Stomach (tissue), 9 donors: ENCODE data around the gene CFAP54. TPM values are rescaled to one million over a fixed set of nuclear protein-coding genes. Genes with fewer than 3 reads are reported as not detected.
A peak's percentile ranks its signal among the peaks of the same experiment; 100 is the strongest.

Experiments used
- DNase-seq, 2 donors: peaks; one replicate each; pipeline versions ENCODE4 v3.0.0 to v3.0.0-alpha.2; 2013 to 2019
- H3K27ac ChIP-seq, 5 donors: fragments of 200-600 bp in 4 of 5; sonication (generic) in 4 of 5; one replicate each; pipeline ENCODE4 v1.5.1; 2013 to 2019; ENCODE audit warnings: mild to moderate bottlenecking in 1 of 5, moderate library complexity in 1 of 5
- H3K27me3 ChIP-seq, 3 donors: fragments of 200-600 bp; sonication (generic); one replicate each; pipeline ENCODE4 v1.5.1; 2017 to 2019; ENCODE audit warnings: mixed run types in 1 of 3
- H3K36me3 ChIP-seq, 4 donors: fragments of 200-600 bp; sonication (generic); 1 replicate in 3 of 4; 2 replicates in 1 of 4; pipeline ENCODE4 v1.5.1; 2016 to 2019
- H3K4me1 ChIP-seq, 4 donors: fragments of 200-600 bp; sonication (generic); one replicate each; pipeline ENCODE4 v1.5.1; 2016 to 2019
- H3K4me3 ChIP-seq, 4 donors: fragments of 200-600 bp; sonication (generic) in 3 of 4; one replicate each; pipeline ENCODE4 v1.5.1; 2016 to 2019; ENCODE audit warnings: mild to moderate bottlenecking in 1 of 4
- H3K9me3 ChIP-seq, 4 donors: fragments of 200-600 bp; sonication (generic); one replicate each; pipeline ENCODE4 v1.5.1; 2016 to 2019
- CTCF ChIP-seq, 7 experiments: fragments of 450-650 bp in 4 of 7; fragments of 200-600 bp in 3 of 7; sonication (generic) in 3 of 7; IDR thresholded peaks; one replicate each; pipeline ENCODE4 v1.5.1; 2016 to 2019; ENCODE audit warnings: antibody characterized with exemption in 7 of 7, control low read depth in 2 of 7, mild to moderate bottlenecking in 1 of 7
- EP300 ChIP-seq: sonication (generic); formaldehyde crosslinking; IDR thresholded peaks from one replicate; pipeline ENCODE4 v1.6.1; 2017; ENCODE audit warnings: antibody characterized with exemption
- POLR2A ChIP-seq, 4 donors: fragments of 450-650 bp; IDR thresholded peaks; one replicate each; pipeline ENCODE4 v1.6.1; 2016; ENCODE audit warnings: antibody characterized with exemption in 4 of 4, control low read depth in 2 of 4, mild to moderate bottlenecking in 1 of 4, moderate library complexity in 1 of 4
- POLR2AphosphoS5 ChIP-seq, 3 donors: sonication (generic); formaldehyde crosslinking; IDR thresholded peaks; one replicate each; pipeline ENCODE4 v1.6.1; 2016; ENCODE audit warnings: antibody characterized with exemption in 3 of 3
- WGBS, 5 donors: extraction: QIAGEN DNeasy Blood & Tissue Kit in 3 of 5; methylation state at CpG; one replicate each; pipeline versions ENCODE4 v1.1.5 to v1.1.7; 2013 to 2018; 5-methylcytosine and 5-hydroxymethylcytosine counted together
- intact Hi-C: fragments of 100-400 bp; cut with DNase I; formaldehyde crosslinking; loops from one replicate; pipeline ENCODE4 v1.15.1; 2023; ENCODE audit warnings: low total_unique reads
- polyA plus RNA-seq, 3 donors: library from polyadenylated mRNA; stranded (reverse); fragments of 200-250 nt; gene quantifications; one replicate each; pipeline ENCODE4 v1.2.3, GENCODE V29; 2013
- total RNA-seq, 5 donors: library from RNA; depleted of rRNA; stranded (reverse); fragments of >200 nt; gene quantifications; one replicate each; pipeline versions ENCODE4 v1.1.0 to v1.2.3, GENCODE V29; 2014 to 2016
- donor health status: healthy with polysubstance abuse.
- donor health status: Bipolar disorder and iron deficiency.
- donor health status: healthy.

CFAP54 gene
- total and polyA plus RNA-seq, 8 donors = 0.08 to 36.6 (median 3.0) TPM; not detected in 2

GRCh38 chr12:96502949-96503532 is 13.7 kb downstream of the CFAP54 start:
- peaks cover 0 to 24% (median 7%) of the 10 kb centered on the region in 4 donors for H3K4me1 ChIP-seq
- WGBS, 5 donors = 88 to 96% (median 92%) methylated on average over 5 to 6 of the region's 6 CpGs
- DNase-seq = no peak
- H3K4me3 ChIP-seq = no peak overlapping the region
- intact Hi-C loops = no loop called here
- peak overlapping the region in 3 of 5 donors; percentile 9 to 40 (median 19) for H3K27ac ChIP-seq
- no peaks in the 10 kb centered on the region for H3K9me3 ChIP-seq
- H3K36me3 ChIP-seq = no peaks in the 10 kb centered on the region
- H3K27me3 ChIP-seq = no peaks in the 10 kb centered on the region
- TF ChIP-seq CTCF (IDR thresholded peaks at IDR 0.05) (no peak), POLR2AphosphoS5 (IDR thresholded peaks at IDR 0.05) (no peak), POLR2A (IDR thresholded peaks at IDR 0.05) (no peak), EP300 (no peak)

- H3K9me3 ChIP-seq = no peaks in the 10 kb centered on the region
- H3K27ac ChIP-seq = no peak overlapping the region
These were observed 14.6 kb downstream of the CFAP54 start for GRCh38 chr12:96503976-96504375.

GRCh38 chr12:96506776-96507175 is 17.4 kb downstream of the CFAP54 start:
- no peak overlapping the region for H3K4me3 ChIP-seq
- H3K27ac ChIP-seq = no peak overlapping the region
- H3K9me3 ChIP-seq = no peaks in the 10 kb centered on the region
- no peaks in the 10 kb centered on the region for H3K36me3 ChIP-seq
- no peak for TF ChIP-seq EP300
- no peak for TF ChIP-seq CTCF (IDR thresholded peaks at IDR 0.05)
- TF ChIP-seq POLR2AphosphoS5 (IDR thresholded peaks at IDR 0.05) = no peak
- TF ChIP-seq POLR2A (IDR thresholded peaks at IDR 0.05) = no peak
- DNase-seq = no peak
- 80 to 98% (median 94%) methylated on average over 1 of the region's 1 CpG for WGBS, 5 donors
- peaks cover 0 to 17% (median 4%) of the 10 kb centered on the region in 4 donors for H3K4me1 ChIP-seq
- no peaks in the 10 kb centered on the region for H3K27me3 ChIP-seq
- intact Hi-C loops = no loop called here

More at GRCh38 chr12:96503976-96504375, 14.6 kb downstream of the CFAP54 start:
- H3K4me3 ChIP-seq = no peak overlapping the region
- TF ChIP-seq CTCF (IDR thresholded peaks at IDR 0.05) (no peak), POLR2AphosphoS5 (IDR thresholded peaks at IDR 0.05) (no peak), EP300 (no peak), POLR2A (IDR thresholded peaks at IDR 0.05) (no peak)
- intact Hi-C loops = no loop called here
- H3K4me1 ChIP-seq = peaks cover 0 to 24% (median 7%) of the 10 kb centered on the region in 4 donors
- no peaks in the 10 kb centered on the region for H3K27me3 ChIP-seq
- DNase-seq = no peak
- H3K36me3 ChIP-seq = no peaks in the 10 kb centered on the region

GRCh38 chr12:96510306-96510764 is 21.0 kb downstream of the CFAP54 start:
- intact Hi-C loops = loop anchor here (5.0 to 10.0 kb wide), 2 partner anchors 296 to 453 kb away; no protein-coding TSS in a partner anchor
- peaks cover 0 to 16% (median 0%) of the 10 kb centered on the region in 4 donors for H3K4me1 ChIP-seq
- DNase-seq = peak in 1 of 2 donors; percentile 18
- 48 to 74% (median 61%) methylated on average over 3 of the region's 3 CpGs for WGBS, 5 donors
- no peaks in the 10 kb centered on the region for H3K9me3 ChIP-seq
- no peaks in the 10 kb centered on the region for H3K27me3 ChIP-seq
- H3K36me3 ChIP-seq = no peaks in the 10 kb centered on the region
- no peak overlapping the region for H3K4me3 ChIP-seq
- peak overlapping the region in 4 of 5 donors; percentile 11 to 34 (median 23) for H3K27ac ChIP-seq
- no peak for TF ChIP-seq POLR2AphosphoS5 (IDR thresholded peaks at IDR 0.05)

GRCh38 chr12:96513166-96513565 is 23.8 kb downstream of the CFAP54 start:
- no peak for DNase-seq
- Histone ChIP-seq H3K36me3 (no peaks in the 10 kb centered on the region), H3K27ac (no peak overlapping the region), H3K27me3 (no peaks in the 10 kb centered on the region), H3K4me1 (peaks cover 0 to 20% (median 2%) of the 10 kb centered on the region in 4 donors), H3K9me3 (no peaks in the 10 kb centered on the region), H3K4me3 (no peak overlapping the region)
- 90 to 95% (median 92%) methylated on average over 5 of the region's 5 CpGs for WGBS, 5 donors
- intact Hi-C loops = loop anchor here (5.0 to 10.0 kb wide), 2 partner anchors 298 to 456 kb away; no protein-coding TSS in a partner anchor
- TF ChIP-seq POLR2A (IDR thresholded peaks at IDR 0.05) = no peak
- no peak for TF ChIP-seq EP300
- no peak for TF ChIP-seq CTCF (IDR thresholded peaks at IDR 0.05)
